Adrenal gland (tissue), 12 donors: ENCODE data around the gene ERN1. TPM values are rescaled to one million over a fixed set of nuclear protein-coding genes. Genes with fewer than 3 reads are reported as not detected.

ENCODE experiments used
- DNase-seq, 7 donors: peaks; one replicate each; pipeline ENCODE4 v3.0.0-alpha.2; 2019 to 2020
- H3K27ac ChIP-seq, 5 donors: fragments of 200-600 bp; sonication (generic) in 4 of 5; 1 replicate in 3 of 5; 2 replicates in 2 of 5; pipeline versions ENCODE4 v1.5.1 to v1.8.0; 2016 to 2020; ENCODE audit warnings: mild to moderate bottlenecking in 1 of 5
- H3K27me3 ChIP-seq: fragments of 200-600 bp; 2 replicates; pipeline ENCODE4 v1.8.0; 2021
- H3K36me3 ChIP-seq, 2 donors: fragments of 200-600 bp; replicated peaks in 1 of 2; 1 replicate in 1 of 2; 2 replicates in 1 of 2; pipeline versions ENCODE4 v1.5.1 to v1.8.0; 2018 to 2022
- H3K4me1 ChIP-seq, 2 donors: fragments of 200-600 bp; replicated peaks in 1 of 2; 1 replicate in 1 of 2; 2 replicates in 1 of 2; pipeline versions ENCODE4 v1.5.1 to v1.8.0; 2018 to 2021
- H3K4me3 ChIP-seq, 4 donors: fragments of 200-600 bp; sonication (generic) in 3 of 4; one replicate each; pipeline ENCODE4 v1.5.1; 2016 to 2018
- H3K9me3 ChIP-seq, 3 donors: fragments of 200-600 bp; sonication (generic) in 1 of 3; replicated peaks in 1 of 3; 1 replicate in 2 of 3; 2 replicates in 1 of 3; pipeline versions ENCODE4 v1.5.1 to v1.8.0; 2016 to 2021
- POLR2A ChIP-seq, 2 donors: fragments of 450-650 bp; IDR thresholded peaks; one replicate each; pipeline ENCODE4 v1.6.1; 2017; ENCODE audit warnings: antibody characterized with exemption in 2 of 2, mild to moderate bottlenecking in 2 of 2, moderate library complexity in 1 of 2
- WGBS, 4 donors: extraction: QIAGEN DNeasy Blood & Tissue Kit in 2 of 4; methylation state at CpG; one replicate each; pipeline versions ENCODE4 v1.1.5 to v1.1.7; 2013 to 2017; 5-methylcytosine and 5-hydroxymethylcytosine counted together
- intact Hi-C, 2 donors: fragments of 100-400 bp; cut with DNase I; formaldehyde crosslinking; loops; one replicate each; pipeline versions ENCODE4 v1.14.1 to v1.15.0; 2022 to 2023
- polyA plus RNA-seq, 3 donors: library from polyadenylated mRNA; stranded (reverse); fragments of 200-250 nt in 2 of 3; fragments of 350-450 nt in 1 of 3; fragmentation: Illumina TruSeq in 1 of 3; extraction: RNeasy Lipid Tissue Mini Kit (QIAGEN cat#74804) in 1 of 3; gene quantifications; one replicate each; pipeline ENCODE4 v1.2.3, GENCODE V29; 2013 to 2014
- total RNA-seq, 9 donors: library from RNA; depleted of rRNA in 4 of 9; stranded (reverse); fragments of >200 nt in 4 of 9; fragments of 120-200 nt in 1 of 9; fragmentation: NEBNext Ultra II Directional in 1 of 9; extraction: Animal tissue kit (Norgen Biotek cat#: 25700) in 1 of 9; gene quantifications; one replicate each; pipeline versions ENCODE4 v1.1.0 to v1.2.4, GENCODE V29; 2013 to 2023
- TF ChIP-seq, protein P1 (sequence below), 6 experiments: fragments of 450-650 bp in 4 of 6; fragments of 200-600 bp in 2 of 6; sonication (generic) in 1 of 6; IDR thresholded peaks; 1 replicate in 5 of 6; 2 replicates in 1 of 6; pipeline versions ENCODE4 v1.5.1 to v1.8.0; 2016 to 2021; ENCODE audit warnings: antibody characterized with exemption in 6 of 6, mild to moderate bottlenecking in 2 of 6, moderate library complexity in 1 of 6
- donor health status: healthy with polysubstance abuse.
- donor health status: Bipolar disorder and iron deficiency.
- donor health status: DM: yes; HTN: yes; CAD: no.
- donor health status: DM: no; HTN: no; CAD: no.
- donor health status: DM: no; HTN: no; CAD: no.
- donor health status: DM: yes; HTN: yes; CAD: no.

Gene ERN1
- total and polyA plus RNA-seq, 12 donors, result 31.9 to 205 (median 63.1) TPM

DNA sequence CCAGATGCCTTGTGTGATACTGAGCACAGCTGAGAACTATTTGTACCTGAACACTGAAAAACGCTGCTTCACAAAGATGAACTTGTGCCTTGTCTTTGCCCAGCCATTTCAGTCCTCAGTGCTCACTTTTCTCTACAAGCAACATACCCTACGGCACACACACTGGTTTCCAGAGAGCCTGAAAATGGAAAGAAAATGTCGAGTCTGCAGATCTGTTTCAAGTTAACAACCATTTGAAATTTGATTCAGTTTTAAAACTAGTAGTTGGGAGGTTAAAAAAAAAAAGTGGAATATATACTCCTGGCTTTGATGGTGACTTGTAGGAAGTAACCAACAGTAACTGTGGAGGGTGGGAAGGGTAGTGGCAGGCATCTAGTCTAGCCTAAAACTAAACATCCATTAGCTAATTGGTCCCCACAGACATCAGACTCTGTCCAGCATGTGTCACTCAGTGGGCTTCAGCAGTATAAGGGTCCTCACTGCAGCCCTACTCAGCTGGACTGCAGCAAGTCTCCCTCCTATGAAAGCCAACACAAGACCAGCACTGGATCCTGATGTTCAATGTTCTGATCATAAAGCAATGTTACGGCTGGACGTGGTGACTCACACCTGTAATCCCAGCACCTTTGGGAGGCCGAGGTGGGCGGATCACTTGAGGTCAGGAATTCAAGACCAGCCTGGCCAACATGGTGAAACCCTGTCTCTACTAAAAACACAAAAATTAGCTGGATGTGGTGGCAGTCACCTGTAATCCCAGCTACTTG is 27.1 kb downstream of the ERN1 start:
- TF ChIP-seq, protein P1, sequence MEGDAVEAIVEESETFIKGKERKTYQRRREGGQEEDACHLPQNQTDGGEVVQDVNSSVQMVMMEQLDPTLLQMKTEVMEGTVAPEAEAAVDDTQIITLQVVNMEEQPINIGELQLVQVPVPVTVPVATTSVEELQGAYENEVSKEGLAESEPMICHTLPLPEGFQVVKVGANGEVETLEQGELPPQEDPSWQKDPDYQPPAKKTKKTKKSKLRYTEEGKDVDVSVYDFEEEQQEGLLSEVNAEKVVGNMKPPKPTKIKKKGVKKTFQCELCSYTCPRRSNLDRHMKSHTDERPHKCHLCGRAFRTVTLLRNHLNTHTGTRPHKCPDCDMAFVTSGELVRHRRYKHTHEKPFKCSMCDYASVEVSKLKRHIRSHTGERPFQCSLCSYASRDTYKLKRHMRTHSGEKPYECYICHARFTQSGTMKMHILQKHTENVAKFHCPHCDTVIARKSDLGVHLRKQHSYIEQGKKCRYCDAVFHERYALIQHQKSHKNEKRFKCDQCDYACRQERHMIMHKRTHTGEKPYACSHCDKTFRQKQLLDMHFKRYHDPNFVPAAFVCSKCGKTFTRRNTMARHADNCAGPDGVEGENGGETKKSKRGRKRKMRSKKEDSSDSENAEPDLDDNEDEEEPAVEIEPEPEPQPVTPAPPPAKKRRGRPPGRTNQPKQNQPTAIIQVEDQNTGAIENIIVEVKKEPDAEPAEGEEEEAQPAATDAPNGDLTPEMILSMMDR (IDR thresholded peaks at IDR 0.05), result no peak
- no peak for TF ChIP-seq POLR2A (IDR thresholded peaks at IDR 0.05)
- Histone ChIP-seq H3K9me3 (no peaks in the 10 kb centered on the region), H3K36me3 (peaks cover 0 to 1% of the 10 kb centered on the region in 2 donors), H3K27me3 (no peaks in the 10 kb centered on the region), H3K4me3 (no peak overlapping the region), H3K4me1 (peaks cover 47 to 71% of the 10 kb centered on the region in 2 donors), H3K27ac (peak overlapping the region in 3 of 5 donors; percentile 49 to 74 (median 62))
- intact Hi-C loops, result no loop called here
- WGBS, 4 donors, result 60 to 73% (median 69%) methylated on average over 6 to 7 of the region's 7 CpGs
- peak in 1 of 7 donors; percentile 13 for DNase-seq

DNA sequence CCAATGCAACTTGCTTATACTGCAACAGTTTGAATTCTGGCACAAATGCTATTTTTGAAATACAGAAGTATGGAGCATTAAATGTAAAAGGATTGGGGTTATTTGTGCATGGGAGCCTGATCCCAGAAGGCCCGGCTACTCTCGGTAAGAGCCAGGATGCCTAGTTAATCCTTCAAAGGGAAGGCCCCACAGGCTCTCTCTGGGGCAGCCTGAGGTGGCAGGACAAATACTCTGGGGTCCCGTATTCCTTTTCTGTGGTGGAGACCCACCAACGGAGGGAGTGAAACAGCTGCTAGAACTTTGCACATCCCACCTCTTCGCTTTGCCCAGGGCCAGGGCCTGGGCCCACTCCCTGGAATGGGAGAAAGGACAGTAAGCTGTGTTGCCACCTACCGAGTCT is 30.4 kb downstream of the ERN1 start:
- Histone ChIP-seq H3K4me1 (peaks cover 33 to 76% of the 10 kb centered on the region in 2 donors), H3K27me3 (no peaks in the 10 kb centered on the region), H3K36me3 (peaks cover 0 to 18% of the 10 kb centered on the region in 2 donors), H3K4me3 (no peak overlapping the region), H3K27ac (peak overlapping the region in 3 of 5 donors; percentile 49 to 74 (median 67)), H3K9me3 (no peaks in the 10 kb centered on the region)
- peak in 1 of 7 donors; percentile 6 for DNase-seq
- intact Hi-C loops, result no loop called here
- WGBS, 4 donors, result 56 to 83% (median 79%) methylated on average over 6 of the region's 6 CpGs
- TF ChIP-seq, protein P1 (IDR thresholded peaks at IDR 0.05), result no peak
- no peak for TF ChIP-seq POLR2A (IDR thresholded peaks at IDR 0.05)

DNA sequence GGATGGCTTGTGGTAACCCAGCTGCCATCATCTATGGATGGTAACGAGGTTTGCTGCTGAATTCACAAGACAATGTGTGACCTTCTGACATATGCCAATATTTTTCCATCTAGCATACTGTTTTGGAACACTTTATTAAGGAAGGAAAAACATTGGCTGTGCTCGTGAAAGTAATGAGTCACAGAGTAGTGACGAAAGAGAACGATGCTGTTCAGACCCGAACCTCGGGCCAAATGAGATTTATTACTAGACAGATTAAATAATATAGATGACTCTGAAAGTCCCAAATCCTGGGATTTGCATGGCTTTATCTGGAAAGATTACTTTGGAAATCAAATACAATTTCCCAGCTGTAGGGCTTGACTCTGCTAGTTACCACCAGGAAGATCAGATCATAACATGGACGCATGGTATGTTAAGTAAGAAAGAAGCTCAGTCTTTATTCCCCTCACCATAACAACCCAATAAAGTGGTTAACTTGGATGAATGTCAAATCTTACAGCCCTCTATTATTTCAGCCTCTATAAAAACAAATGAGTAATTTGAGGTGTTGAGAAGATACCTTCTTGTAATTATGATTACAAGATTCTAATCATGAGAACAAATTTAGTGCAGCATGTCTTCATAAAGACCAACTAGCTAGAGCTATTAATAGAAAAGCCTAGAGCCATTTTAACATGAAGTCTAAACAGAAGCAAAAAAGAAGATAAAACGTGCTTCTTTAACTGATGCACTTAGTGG is 32.6 kb downstream of the ERN1 start:
- Histone ChIP-seq H3K9me3 (no peaks in the 10 kb centered on the region), H3K36me3 (peaks cover 0 to 18% of the 10 kb centered on the region in 2 donors), H3K4me3 (no peak overlapping the region), H3K4me1 (peaks cover 15 to 68% of the 10 kb centered on the region in 2 donors), H3K27me3 (no peaks in the 10 kb centered on the region), H3K27ac (peak overlapping the region; percentile 12 to 76 (median 57))
- DNase-seq, result peak in 2 of 7 donors; percentile 55 to 59
- 35 to 41% (median 37%) methylated on average over 8 of the region's 8 CpGs for WGBS, 4 donors
- intact Hi-C loops, result no loop called here
- TF ChIP-seq, protein P1 (IDR thresholded peaks at IDR 0.05), result no peak
- TF ChIP-seq POLR2A (IDR thresholded peaks at IDR 0.05), result no peak

DNA sequence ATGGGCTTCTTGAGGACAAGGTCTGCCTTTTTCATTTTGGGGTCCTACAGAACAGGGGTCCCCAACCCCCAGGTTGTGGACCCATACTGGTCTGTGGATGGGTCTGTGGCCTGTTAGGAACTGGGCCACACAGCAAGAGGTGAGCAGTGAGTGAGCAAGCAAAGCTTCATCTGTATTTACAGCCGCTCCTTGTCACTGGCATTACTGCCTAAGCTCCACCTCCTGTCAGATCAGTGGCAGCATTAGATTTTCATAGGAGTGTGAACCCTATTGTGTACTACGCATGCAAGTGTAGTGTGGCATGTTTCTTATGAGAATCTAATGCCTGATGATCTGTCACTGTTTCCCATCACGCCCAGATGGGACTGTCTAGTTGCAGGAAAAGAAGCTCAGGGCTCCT is 33.9 kb downstream of the ERN1 start:
- intact Hi-C loops, result no loop called here

More for the DNA sequence above, 33.9 kb downstream of the ERN1 start:
- H3K36me3 ChIP-seq, result peaks cover 0 to 18% of the 10 kb centered on the region in 2 donors
- no peaks in the 10 kb centered on the region for H3K27me3 ChIP-seq
- no peak for DNase-seq
- H3K4me3 ChIP-seq, result no peak overlapping the region
- H3K4me1 ChIP-seq, result peaks cover 20 to 64% of the 10 kb centered on the region in 2 donors
- TF ChIP-seq, protein P1 (IDR thresholded peaks at IDR 0.05), result no peak
- TF ChIP-seq POLR2A (IDR thresholded peaks at IDR 0.05), result no peak
- no peaks in the 10 kb centered on the region for H3K9me3 ChIP-seq
- WGBS, 4 donors, result 93 to 98% (median 96%) methylated on average over 3 of the region's 3 CpGs
- H3K27ac ChIP-seq, result peak overlapping the region in 3 of 5 donors; percentile 13 to 76 (median 35)
